NCI-H2196 treated with DMSO at 0.1 percent for 48 hours (cell line): ENCODE data around the gene ALDH3A1.

ENCODE experiments used
- DNase-seq: peaks from one replicate; lab custom pipeline; 2025; ENCODE audit not compliant: unreplicated experiment; lab: John Stamatoyannopoulos, UW

ALDH3A1 gene

DNA sequence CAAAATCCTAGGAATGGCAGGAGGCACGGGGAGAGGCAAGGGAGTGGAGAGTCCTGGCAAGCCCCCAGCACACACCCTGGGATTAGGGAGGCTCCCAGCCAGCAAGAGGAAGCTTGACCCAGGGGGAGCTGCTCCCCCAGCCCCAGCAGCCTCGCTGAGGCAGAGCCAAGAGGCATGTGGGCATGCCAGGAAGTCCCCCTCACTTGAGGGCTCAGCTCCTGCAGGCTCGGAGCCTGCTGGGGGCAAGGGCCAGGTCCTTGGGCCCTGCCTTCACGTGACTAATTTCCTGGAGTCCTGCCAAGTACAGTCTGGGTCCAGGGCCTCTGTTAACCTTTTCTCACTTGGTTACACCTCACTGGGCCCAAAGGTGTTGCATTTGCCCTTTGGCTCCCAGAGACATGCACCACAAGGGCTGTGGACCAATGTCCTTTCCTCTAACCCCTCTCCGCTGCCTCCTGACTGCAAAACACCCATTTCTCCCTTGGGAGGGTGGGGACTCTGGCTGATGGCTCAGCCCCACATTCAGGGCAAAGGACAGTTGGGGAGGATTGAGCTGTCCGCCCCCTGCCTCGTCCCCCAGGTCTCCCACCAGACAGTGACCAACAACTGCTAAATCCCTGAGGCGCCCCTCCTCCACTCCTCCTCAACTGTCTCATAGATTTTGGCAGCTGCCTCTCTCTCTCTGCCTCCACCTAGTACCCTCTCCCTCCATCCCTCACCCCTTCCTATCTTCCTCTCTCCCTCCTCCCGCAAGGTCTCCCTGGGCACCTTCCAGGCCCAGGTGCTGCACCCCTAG lies 27.3 kb downstream of the ALDH3A1 start:
- DNase-seq = no peak

DNA sequence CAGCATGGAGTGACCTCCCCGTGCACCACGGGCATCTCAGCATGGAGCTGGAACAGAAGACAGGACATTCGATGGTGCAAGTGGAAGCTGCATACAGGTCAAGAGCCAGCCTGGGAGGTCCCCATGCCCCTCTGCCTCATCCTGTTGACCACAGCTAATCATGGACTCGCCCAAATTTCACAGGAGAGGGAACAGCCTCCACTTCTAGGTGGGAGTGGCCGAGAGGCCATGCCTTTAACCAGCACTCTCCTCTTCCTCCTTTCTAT lies 28.0 kb downstream of the ALDH3A1 start:
- DNase-seq = no peak

- no peak for DNase-seq
These were observed 28.5 kb downstream of the ALDH3A1 start for GRCh38 chr17:19719355-19720209.

DNA sequence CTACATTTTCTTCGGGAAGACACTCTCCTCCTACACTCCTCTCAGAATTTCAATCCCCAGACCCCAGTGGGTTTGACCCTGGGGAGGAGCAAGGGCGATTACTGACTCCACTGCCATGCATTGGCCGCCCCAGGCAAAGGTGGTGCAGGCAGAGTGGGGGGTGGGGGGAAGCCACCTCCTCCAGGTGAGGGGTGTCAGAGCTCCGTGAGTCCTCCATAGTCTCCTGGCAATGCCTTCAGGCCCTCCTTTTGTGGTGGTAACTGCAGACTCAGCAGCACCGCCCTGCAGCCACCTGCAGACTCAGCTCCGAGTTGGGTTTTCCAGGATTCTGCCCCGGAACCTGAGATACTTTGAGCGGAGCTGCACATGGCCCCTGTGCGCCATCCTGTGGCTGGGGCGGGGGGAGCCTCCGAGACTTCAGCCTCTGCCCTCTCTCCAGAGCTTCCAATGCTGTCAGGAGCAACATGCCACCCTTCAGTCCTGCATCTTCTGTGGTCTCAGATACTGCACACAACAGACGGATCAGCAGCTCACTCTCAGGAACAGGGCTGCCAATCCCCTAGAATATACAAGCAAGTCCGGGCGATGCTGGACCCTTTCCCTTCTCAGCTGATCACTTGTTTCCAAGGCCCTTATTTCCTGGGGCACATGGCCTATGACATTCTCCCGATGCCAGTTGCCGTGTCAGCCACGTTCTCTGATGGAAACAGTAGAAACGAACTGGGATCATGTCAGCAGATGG lies 29.3 kb downstream of the ALDH3A1 start:
- DNase-seq = no peak

- DNase-seq = no peak
These were observed 30.0 kb downstream of the ALDH3A1 start for GRCh38 chr17:19718041-19718612.

- no peak for DNase-seq
These were observed 30.6 kb downstream of the ALDH3A1 start for GRCh38 chr17:19717411-19717908.

DNA sequence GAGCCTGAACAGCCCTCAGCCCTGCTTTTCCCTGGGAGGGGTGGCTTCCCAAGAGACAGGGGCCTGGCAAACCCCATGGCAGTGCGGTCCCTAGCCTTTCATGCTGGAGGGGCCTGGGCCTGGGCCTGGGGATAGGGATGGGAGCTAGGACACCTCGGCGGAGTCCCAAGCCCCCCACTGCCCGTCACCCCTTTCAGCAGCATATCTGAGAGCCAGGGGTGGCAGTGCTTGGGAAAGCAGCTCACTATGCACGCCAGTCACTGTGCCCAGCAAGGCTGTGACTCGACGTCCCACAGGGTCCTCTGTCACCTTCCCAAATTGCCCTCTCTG lies 31.1 kb downstream of the ALDH3A1 start:
- DNase-seq = no peak

- no peak for DNase-seq
These were observed 31.7 kb downstream of the ALDH3A1 start, which contains the start of gene SLC47A2 for GRCh38 chr17:19716108-19717030. Gene SLC47A2 (minus strand): TSS chr17:19716584. CDS start chr17:19716555, 29 bp downstream.

GRCh38 chr17:19714542-19715411 lies 33.3 kb downstream of the ALDH3A1 start:
- peak; percentile 24 for DNase-seq

DNA sequence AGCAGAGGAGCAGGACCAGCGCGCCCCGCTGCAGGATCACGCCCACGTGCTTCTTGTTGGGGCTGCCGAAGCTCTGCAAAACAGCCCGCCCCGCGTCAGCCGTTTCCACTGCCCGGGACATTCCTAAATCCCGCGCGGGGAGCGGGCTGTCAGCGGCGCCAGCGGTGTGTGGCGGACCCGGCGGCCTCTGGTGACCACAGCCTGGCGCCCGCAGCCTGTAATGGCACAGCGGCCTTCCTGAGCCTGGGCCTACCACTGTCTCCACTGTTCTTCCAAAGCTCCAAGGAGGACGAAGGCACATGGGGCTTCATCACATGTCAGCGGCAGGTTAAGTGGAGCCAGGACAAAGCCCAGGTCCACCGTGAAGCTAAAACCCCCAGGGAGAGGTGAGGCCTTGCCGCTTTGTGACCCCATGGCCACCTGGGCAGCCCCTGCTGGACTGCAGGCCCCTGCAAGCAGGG lies 34.2 kb downstream of the ALDH3A1 start:
- DNase-seq = no peak

- DNase-seq = no peak
These were observed 34.6 kb downstream of the ALDH3A1 start for GRCh38 chr17:19713462-19713861.

DNA sequence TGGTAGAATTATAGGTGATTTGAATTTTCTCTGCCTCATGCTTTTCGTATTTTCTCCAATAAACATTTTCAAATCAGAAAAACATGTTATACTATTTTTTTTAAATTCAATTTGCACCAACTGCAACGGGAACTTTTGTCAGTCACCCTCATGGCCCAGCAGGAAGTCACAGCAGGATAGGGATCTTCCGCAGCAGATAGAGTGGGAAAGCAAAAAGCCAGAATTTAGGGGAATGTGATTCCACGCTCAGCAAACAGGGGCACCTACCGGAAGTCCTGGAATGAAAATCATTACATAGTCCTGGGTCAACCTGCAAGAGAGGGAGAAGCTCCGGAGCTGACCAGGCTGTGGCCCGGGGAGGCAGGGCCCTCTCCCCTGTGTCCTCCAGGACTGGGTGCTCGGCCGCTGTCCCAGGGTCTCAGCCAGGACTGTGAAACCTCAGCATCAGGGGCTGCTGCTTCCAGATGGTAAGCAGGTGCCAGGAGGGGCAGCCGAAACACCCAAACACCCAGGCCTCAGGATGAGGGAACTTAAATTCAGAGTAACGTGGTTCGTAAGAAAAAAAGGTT lies 35.6 kb downstream of the ALDH3A1 start:
- DNase-seq = no peak

DNA sequence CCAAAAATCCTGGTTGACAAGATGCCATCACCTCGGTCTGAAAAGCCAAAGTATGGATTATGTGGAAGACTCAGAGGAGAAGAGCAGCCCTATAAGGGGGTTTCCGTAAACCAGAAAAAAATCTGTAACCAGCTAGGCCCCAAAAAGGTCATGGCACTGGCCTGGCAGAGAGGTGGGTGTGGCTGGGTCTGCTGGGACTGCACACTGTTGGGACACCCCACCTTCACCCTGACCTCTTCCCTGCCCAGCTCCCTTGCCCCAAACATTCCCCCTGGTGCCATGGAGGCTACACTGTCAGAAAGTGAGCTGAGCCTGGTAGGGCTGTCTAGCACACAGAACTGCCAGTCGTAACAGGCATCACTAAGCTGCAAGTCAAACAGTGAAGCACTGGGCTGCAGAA lies 38.3 kb downstream of the ALDH3A1 start:
- no peak for DNase-seq

DNA sequence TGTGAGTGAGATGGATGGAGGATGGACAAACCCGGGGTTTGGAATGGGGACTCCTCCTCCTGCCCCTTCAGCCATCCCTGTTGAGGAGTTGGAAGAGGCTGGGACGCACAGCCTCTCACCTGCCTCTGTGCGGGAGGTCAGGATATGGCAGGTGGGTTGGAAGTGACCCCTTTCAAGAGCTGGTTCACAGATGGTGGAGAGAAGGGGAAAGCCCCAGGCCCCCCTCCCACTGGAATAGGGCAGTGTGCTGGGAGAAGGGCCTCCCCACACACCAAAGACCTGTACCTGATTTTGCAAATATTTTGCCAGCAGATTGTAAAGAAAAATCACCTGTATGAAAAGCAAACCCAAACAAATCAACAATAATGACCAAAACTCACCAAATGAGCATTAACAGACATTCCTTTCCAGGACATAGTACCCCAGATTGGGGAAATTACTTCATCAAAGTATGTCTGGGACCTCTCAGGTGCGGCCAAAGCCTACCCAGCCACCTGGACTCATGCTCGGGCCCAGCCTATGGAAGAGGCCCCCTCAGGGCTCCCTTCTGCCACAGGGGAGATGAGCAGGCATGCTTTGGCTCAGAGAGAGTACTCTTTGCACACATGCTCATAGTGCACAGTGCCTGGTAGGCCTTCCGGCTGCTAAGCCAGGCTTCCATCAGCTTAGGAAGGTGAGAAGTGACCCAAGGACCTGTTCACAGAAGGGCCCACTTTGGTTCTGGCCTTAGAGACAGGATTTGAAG lies 39.5 kb downstream of the ALDH3A1 start:
- no peak for DNase-seq

DNA sequence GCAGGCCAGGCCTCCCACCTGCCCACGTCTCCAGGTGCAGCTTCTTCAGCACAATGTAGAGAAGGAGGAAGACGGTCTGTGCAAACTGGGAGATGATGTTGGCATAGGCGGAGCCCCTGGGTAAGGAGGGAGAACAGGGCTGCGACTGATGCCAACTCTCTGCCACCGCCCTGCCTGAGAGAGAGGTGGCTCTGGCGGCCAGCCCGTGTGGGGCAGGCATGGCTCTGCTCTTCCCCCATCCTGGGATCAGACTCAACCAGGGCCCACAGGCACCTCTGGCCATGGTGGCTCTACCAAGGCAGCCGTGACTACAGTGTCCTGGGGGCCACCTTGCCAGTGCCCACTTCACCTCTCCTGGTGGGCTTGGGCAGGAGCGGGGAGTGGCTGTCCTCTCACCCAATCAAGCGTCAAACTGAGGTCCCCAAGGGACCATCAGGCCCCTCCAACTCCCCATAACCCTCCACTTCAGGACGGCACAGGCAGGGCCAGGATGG lies 40.3 kb downstream of the ALDH3A1 start:
- DNase-seq = no peak

- DNase-seq = no peak
These were observed 41.0 kb downstream of the ALDH3A1 start for GRCh38 chr17:19706791-19707727.
